ENCODE data around the gene KRT74. TPM values are rescaled to one million over a fixed set of nuclear protein-coding genes. Genes with fewer than 3 reads are reported as not detected.

The KRT74 gene
- not detected for total RNA-seq

GRCh38 chr12:52573743-52574142 lies at the start of gene KRT74:
Gene KRT74 (minus strand): TSS chr12:52573843. CDS start chr12:52573777, 66 bp downstream.
- DNase-seq (ENCODE audit: low spot score): no peak

GRCh38 chr12:52622349-52622748 lies 48.7 kb upstream of the KRT74 start:
- no peak for DNase-seq (ENCODE audit: low spot score)

DNA sequence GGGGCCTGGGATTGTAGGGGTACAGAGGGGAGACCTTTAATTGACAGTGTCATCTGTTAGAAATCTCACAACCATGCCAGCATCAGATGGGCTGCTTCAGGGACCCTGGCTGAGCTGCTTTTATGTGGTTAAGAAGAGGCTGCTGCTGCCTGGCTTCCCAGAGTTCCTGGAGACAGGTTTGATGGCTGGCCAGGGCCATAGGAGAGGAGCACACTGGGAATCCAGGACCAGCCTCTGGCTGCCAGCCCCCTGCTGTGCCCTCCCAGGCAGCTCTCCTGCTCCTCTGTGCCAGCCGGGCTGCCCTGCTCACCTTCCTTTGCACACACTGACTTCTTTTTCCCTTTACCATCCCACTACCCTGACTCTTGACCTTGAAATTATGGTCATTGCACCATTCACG lies 45.2 kb upstream of the KRT74 start:
- no peak for DNase-seq (ENCODE audit: low spot score)

DNA sequence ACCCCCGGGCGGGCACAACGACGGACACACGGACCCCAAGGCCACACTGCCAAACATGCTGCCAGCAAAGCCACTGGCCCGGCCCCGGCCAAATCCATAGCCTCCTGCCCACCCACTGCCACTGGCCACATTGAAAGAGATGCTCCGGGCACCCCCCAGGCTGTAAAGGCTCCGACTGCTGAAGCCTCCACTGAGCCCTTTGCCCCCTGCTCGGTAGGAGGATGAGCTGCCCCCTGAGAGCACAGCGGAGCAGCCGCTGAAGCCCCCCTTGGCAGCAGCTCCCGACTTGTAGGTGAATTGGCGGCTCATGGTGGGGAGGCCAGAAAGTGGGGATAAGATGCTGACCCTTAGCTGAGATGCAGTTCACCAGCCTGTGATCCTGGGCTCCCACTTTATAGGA lies 44.6 kb upstream of the KRT74 start, which contains the start of gene KRT73:
Gene KRT73 (minus strand): TSS at position 344 of the 400 bp plus-strand sequence. CDS start 35 bp downstream, at position 309.
- DNase-seq (ENCODE audit: low spot score): no peak

GRCh38 chr12:52617403-52617785 lies 43.8 kb upstream of the KRT74 start:
- DNase-seq (ENCODE audit: low spot score): no peak

- no peak for DNase-seq (ENCODE audit: low spot score)
Measured at GRCh38 chr12:52616680-52617402, 43.2 kb upstream of the KRT74 start.

- no peak for DNase-seq (ENCODE audit: low spot score)
Measured at GRCh38 chr12:52615912-52616311, 42.3 kb upstream of the KRT74 start.

- no peak for DNase-seq (ENCODE audit: low spot score)
Measured at GRCh38 chr12:52615208-52615868, 41.7 kb upstream of the KRT74 start.

DNA sequence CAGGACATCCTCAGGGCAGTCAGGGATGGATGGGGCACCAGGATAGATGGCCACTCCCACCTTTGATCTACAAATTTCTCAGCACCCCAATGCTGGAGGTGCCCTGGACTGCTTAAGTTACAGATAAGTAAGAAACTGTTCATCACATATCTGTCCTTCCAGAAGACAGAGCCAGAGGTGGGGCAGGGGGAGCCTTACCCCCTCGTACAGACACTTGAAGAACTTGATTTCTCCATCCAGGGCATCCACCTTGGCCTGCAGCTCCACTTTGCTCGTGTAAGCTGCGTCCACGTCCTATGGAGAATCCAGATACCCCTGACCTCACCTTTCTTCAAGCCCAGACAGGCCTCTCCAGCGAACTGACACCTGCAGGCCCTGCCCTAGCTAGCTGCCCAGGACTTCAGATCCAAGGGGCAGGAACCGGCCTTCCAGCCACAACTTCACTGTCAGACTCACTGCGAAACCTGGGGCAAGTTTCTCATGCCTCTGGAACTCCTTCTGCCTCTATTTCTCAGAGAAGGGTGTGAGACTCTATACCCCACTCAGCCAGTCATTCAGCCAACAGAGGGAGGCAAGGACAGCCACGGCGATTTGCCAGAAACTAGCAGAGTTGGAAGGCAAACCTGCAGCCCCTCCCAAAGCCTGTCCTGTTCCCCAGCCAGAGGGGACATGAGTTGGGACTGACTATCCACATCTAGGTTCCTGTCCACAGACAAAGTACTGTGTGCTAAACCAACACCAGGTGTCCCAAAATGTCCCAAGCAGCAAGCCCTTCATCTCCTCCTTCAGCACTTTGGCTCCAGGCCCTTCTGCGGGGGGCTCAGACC lies 41.0 kb upstream of the KRT74 start:
- peak; percentile 8 for DNase-seq (ENCODE audit: low spot score)

GRCh38 chr12:52613384-52614030 lies 39.9 kb upstream of the KRT74 start:
- DNase-seq (ENCODE audit: low spot score): peak; percentile 7

- no peak for DNase-seq (ENCODE audit: low spot score)
Measured at GRCh38 chr12:52612431-52613383, 39.1 kb upstream of the KRT74 start.

- no peak for DNase-seq (ENCODE audit: low spot score)
Measured at GRCh38 chr12:52611080-52611468, 37.4 kb upstream of the KRT74 start.

GRCh38 chr12:52608826-52609630 lies 35.4 kb upstream of the KRT74 start:
- DNase-seq (ENCODE audit: low spot score): no peak

DNA sequence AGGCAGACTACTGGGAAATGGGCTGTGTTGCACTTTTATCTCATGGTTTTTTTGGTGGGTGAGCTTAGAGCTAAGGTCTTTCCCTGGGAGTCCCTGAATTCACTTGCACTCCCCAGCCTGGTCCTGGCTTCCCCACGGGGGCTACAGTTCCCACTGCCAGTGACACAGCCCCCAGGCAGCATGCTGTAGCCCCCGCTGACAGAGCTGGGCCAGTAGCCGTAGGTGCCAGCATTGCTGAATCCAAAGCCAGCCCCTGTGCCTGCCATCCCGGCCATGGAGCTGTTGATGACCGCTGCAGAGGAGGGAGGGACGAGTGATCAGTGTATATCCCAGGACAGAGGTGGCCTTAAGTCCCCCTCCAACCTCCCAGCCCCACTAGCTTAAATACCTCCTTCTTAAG lies 34.5 kb upstream of the KRT74 start:
- DNase-seq (ENCODE audit: low spot score): no peak

- no peak for DNase-seq (ENCODE audit: low spot score)
Measured at GRCh38 chr12:52607314-52607713, 33.7 kb upstream of the KRT74 start.

DNA sequence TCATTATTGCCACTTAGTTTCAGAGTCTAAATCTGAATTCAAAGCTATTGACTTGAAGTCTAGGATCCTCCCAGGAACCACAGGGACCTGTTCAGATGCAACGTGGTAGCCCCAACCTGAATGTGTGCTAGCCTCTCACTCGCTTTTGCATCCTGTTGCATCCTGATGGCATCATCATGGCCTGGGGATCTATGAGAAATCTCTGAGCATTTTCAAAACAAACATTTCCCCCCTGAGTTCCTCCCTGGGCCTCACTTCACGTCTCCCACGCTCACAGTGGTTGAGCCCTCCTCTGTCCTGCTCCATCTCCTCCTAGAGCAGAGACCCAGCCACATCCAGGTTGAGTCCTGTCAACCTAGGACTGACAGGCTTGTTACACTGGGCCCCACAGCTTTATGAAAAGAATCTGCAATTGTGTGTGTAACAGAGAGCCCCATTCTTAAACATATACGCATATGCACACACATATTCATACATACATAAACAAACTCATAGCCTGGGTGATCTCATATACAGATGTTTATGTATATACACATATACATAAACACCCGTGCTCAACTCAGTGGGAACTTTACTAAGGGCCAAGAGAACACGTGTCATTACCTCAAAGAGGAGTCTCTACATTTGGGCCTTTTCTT lies 33.1 kb upstream of the KRT74 start:
- DNase-seq (ENCODE audit: low spot score): no peak

DNA sequence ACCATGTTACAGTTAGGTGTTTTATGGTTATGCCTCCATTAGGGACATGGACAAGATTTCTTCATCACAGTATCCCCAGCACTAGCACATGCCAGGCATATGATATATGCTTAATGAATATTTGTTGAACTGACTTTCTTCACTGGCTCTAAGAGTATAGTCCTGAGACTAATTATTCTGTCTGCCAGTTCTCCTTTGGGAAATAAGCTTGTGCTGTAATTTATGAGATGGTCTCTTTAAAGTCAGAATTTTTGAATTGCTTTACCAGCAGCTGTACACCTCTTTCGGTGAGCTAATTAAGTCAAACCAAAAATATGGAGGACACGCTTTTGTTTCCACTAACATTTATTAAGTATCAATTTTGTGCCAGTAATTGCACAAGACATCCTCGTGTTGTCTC lies 32.5 kb upstream of the KRT74 start:
- DNase-seq (ENCODE audit: low spot score): no peak

DNA sequence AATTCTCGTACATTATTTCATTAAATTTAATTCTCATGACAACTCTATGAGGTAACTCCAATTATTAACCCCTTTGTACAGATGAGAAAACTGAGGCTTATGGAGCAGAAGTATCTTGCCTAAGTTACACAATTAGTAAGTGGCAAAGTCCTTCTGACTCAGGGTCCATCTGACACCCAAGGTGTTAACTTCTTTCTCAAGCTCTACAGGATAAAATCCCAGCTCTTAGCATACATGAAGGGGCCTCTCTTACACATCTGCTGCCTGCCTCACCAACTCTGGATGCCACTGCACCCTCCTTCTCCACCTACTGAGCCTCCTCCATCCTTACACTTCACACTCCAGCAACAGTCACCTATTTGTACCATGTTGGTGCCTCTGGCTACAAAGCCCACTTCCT lies 31.9 kb upstream of the KRT74 start:
- DNase-seq (ENCODE audit: low spot score): no peak

- DNase-seq (ENCODE audit: low spot score): no peak
Measured at GRCh38 chr12:52604859-52605258, 31.2 kb upstream of the KRT74 start.

- no peak for DNase-seq (ENCODE audit: low spot score)
Measured at GRCh38 chr12:52603314-52603713, 29.7 kb upstream of the KRT74 start.

Data from mucosa of gallbladder (tissue), 1 donor.